M059J (cell line): ENCODE measurements around the gene CNDP1. TPM values are rescaled to one million over a fixed set of nuclear protein-coding genes. Genes with fewer than 3 reads are reported as not detected.
"Not testable (repeated sequence)": the region's sequence is repeated elsewhere in the genome, so short reads cannot be mapped to it uniquely, and the experiment has no call there.

Experiments used
- DNase-seq: peaks from one replicate; pipeline ENCODE4 v3.0.0-alpha.2; 2012; ENCODE audit warnings: low read depth
- total RNA-seq: library from RNA; depleted of rRNA; stranded (reverse); fragments of >200 nt; shearing (Covaris generic); gene quantifications from 2 replicates; pipeline ENCODE4 v1.2.3, GENCODE V29; 2014

CNDP1 gene
- total RNA-seq, 1 experiment from 2014 or later = not detected

- DNase-seq = no peak
Observed at GRCh38 chr18:74520096-74520833, 14.0 kb upstream of the CNDP1 start.

- DNase-seq = no peak
Observed at GRCh38 chr18:74521068-74521725, 13.1 kb upstream of the CNDP1 start.

GRCh38 chr18:74522635-74523548, 11.4 kb upstream of the CNDP1 start:
- peak; percentile 26 for DNase-seq

- DNase-seq = peak; percentile 73
Observed at GRCh38 chr18:74524097-74524496, 10.2 kb upstream of the CNDP1 start.

GRCh38 chr18:74524915-74525314, 9.4 kb upstream of the CNDP1 start:
- DNase-seq = not testable (repeated sequence)

- no peak for DNase-seq
Observed at GRCh38 chr18:74525741-74526140, 8.6 kb upstream of the CNDP1 start.

- no peak for DNase-seq
Observed at GRCh38 chr18:74526488-74526887, 7.8 kb upstream of the CNDP1 start.

GRCh38 chr18:74528478-74528877, 5.8 kb upstream of the CNDP1 start:
- DNase-seq = no peak

GRCh38 chr18:74528913-74529312, 5.4 kb upstream of the CNDP1 start:
- DNase-seq = no peak

- no peak for DNase-seq
Observed at GRCh38 chr18:74529378-74529777, 4.9 kb upstream of the CNDP1 start.

- DNase-seq = no peak
Observed at GRCh38 chr18:74529811-74530583, 4.3 kb upstream of the CNDP1 start.

- no peak for DNase-seq
Observed at GRCh38 chr18:74530584-74530862, 3.8 kb upstream of the CNDP1 start.

GRCh38 chr18:74531043-74531442, 3.3 kb upstream of the CNDP1 start:
- DNase-seq = no peak

GRCh38 chr18:74532511-74533025, 1.7 kb upstream of the CNDP1 start:
- DNase-seq = no peak

- DNase-seq = no peak
Observed at GRCh38 chr18:74533666-74534065, 634 bp upstream of the CNDP1 start.

- DNase-seq = no peak
Observed at GRCh38 chr18:74534981-74535649, 815 bp downstream of the CNDP1 start.

- DNase-seq = no peak
Observed at GRCh38 chr18:74539289-74539688, 5.0 kb downstream of the CNDP1 start.

- no peak for DNase-seq
Observed at GRCh38 chr18:74540652-74541421, 6.5 kb downstream of the CNDP1 start.

GRCh38 chr18:74541703-74542555, 7.6 kb downstream of the CNDP1 start:
- peak; percentile 34 for DNase-seq
